Testis (tissue), 2 donors: ENCODE measurements around the gene TIPRL.

ENCODE experiments used
- POLR2A ChIP-seq: fragments of 450-650 bp; IDR thresholded peaks from one replicate; pipeline ENCODE4 v1.6.1; 2017; ENCODE audit warnings: antibody characterized with exemption, mild to moderate bottlenecking, moderate library complexity
- TF ChIP-seq, protein P1 (sequence below), 3 experiments: fragments of 450-650 bp in 2 of 3; fragments of 200-600 bp in 1 of 3; sonication (generic) in 1 of 3; IDR thresholded peaks; one replicate each; pipeline ENCODE4 v1.5.1; 2016 to 2019; ENCODE audit warnings: antibody characterized with exemption in 3 of 3, mild to moderate bottlenecking in 2 of 3, moderate library complexity in 1 of 3

DNA sequence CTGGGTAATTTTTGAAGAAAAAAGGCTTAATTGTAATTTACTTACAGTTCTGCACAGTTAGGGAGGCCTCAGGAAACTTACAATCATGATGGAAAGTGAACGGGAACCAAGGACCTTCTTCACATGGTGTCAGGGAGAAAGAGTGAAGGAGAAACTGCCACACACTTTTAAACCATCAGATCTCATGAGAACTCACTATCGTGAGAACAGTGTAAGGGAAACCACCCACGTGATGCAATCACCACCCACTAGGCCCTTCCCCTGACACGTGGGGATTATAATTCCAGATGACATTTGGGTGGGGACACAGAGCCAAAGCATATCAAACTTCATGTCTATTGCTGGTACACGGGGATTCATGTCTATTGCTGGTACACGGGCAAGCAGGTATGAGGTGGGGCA is 41.7 kb downstream of the TIPRL start:
- TF ChIP-seq, protein P1, sequence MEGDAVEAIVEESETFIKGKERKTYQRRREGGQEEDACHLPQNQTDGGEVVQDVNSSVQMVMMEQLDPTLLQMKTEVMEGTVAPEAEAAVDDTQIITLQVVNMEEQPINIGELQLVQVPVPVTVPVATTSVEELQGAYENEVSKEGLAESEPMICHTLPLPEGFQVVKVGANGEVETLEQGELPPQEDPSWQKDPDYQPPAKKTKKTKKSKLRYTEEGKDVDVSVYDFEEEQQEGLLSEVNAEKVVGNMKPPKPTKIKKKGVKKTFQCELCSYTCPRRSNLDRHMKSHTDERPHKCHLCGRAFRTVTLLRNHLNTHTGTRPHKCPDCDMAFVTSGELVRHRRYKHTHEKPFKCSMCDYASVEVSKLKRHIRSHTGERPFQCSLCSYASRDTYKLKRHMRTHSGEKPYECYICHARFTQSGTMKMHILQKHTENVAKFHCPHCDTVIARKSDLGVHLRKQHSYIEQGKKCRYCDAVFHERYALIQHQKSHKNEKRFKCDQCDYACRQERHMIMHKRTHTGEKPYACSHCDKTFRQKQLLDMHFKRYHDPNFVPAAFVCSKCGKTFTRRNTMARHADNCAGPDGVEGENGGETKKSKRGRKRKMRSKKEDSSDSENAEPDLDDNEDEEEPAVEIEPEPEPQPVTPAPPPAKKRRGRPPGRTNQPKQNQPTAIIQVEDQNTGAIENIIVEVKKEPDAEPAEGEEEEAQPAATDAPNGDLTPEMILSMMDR (IDR thresholded peaks at IDR 0.05): no peak
- TF ChIP-seq POLR2A: no peak
